HEK293 (cell line): ENCODE measurements around the gene TARS3.

Source experiments
- GLIS2 ChIP-seq: fragments of 450-650 bp; formaldehyde crosslinking; IDR thresholded peaks from 2 replicates; pipeline ENCODE4 v1.5.1; 2016; ENCODE audit warnings: missing biosample characterization, missing genetic modification characterization
- KLF10 ChIP-seq: fragments of 450-650 bp; IDR thresholded peaks from 2 replicates; pipeline ENCODE4 v1.5.1; 2018; ENCODE audit warnings: missing biosample characterization, mild to moderate bottlenecking, missing genetic modification characterization
- WT1 ChIP-seq: fragments of 450-650 bp; formaldehyde crosslinking; IDR thresholded peaks from 2 replicates; pipeline ENCODE4 v1.5.1; 2016; ENCODE audit warnings: missing biosample characterization, missing genetic modification characterization
- ZFP41 ChIP-seq: fragments of 450-650 bp; formaldehyde crosslinking; IDR thresholded peaks from 2 replicates; pipeline ENCODE4 v1.5.1; 2016; ENCODE audit warnings: missing biosample characterization, missing genetic modification characterization, borderline replicate concordance
- ZNF133 ChIP-seq: fragments of 450-650 bp; formaldehyde crosslinking; IDR thresholded peaks from 2 replicates; pipeline ENCODE4 v1.5.1; 2016; ENCODE audit warnings: missing biosample characterization, missing genetic modification characterization
- ZNF16 ChIP-seq: fragments of 450-650 bp; formaldehyde crosslinking; IDR thresholded peaks from 2 replicates; pipeline ENCODE4 v1.5.1; 2016; ENCODE audit warnings: low read depth, missing biosample characterization, missing genetic modification characterization
- ZNF175 ChIP-seq: fragments of 450-650 bp; formaldehyde crosslinking; IDR thresholded peaks from 2 replicates; pipeline ENCODE4 v1.5.1; 2016; ENCODE audit warnings: missing biosample characterization, missing genetic modification characterization
- ZNF184 ChIP-seq: fragments of 450-650 bp; IDR thresholded peaks from 2 replicates; pipeline ENCODE4 v1.5.1; 2018; ENCODE audit warnings: missing biosample characterization, mild to moderate bottlenecking, missing genetic modification characterization
- ZNF19 ChIP-seq: fragments of 450-650 bp; formaldehyde crosslinking; IDR thresholded peaks from 2 replicates; pipeline ENCODE4; 2016; ENCODE audit warnings: missing biosample characterization, missing genetic modification characterization, low read depth
- ZNF248 ChIP-seq: fragments of 450-650 bp; formaldehyde crosslinking; IDR thresholded peaks from 2 replicates; pipeline ENCODE4 v1.5.1; 2017; ENCODE audit warnings: missing biosample characterization, missing genetic modification characterization
- ZNF266 ChIP-seq: fragments of 450-650 bp; formaldehyde crosslinking; IDR thresholded peaks from 2 replicates; pipeline ENCODE4 v1.5.1; 2016; ENCODE audit warnings: missing biosample characterization, missing genetic modification characterization, low read depth
- ZNF302 ChIP-seq: fragments of 450-650 bp; formaldehyde crosslinking; IDR thresholded peaks from 2 replicates; pipeline ENCODE4 v1.5.1; 2016; ENCODE audit warnings: missing biosample characterization, missing genetic modification characterization, low read depth
- ZNF416 ChIP-seq: fragments of 450-650 bp; formaldehyde crosslinking; IDR thresholded peaks from 2 replicates; pipeline ENCODE4 v1.5.1; 2016; ENCODE audit warnings: missing biosample characterization, missing genetic modification characterization
- ZNF549 ChIP-seq: fragments of 450-650 bp; IDR thresholded peaks from 2 replicates; pipeline ENCODE4 v1.5.1; 2018; ENCODE audit warnings: missing biosample characterization, missing genetic modification characterization, mild to moderate bottlenecking, inconsistent platforms, moderate library complexity
- ZNF555 ChIP-seq: fragments of 450-650 bp; formaldehyde crosslinking; conservative IDR thresholded peaks from 2 replicates; pipeline ENCODE4 v1.5.1; 2017; ENCODE audit warnings: missing biosample characterization, mild to moderate bottlenecking, missing genetic modification characterization, inconsistent platforms
- ZNF571 ChIP-seq: fragments of 450-650 bp; formaldehyde crosslinking; IDR thresholded peaks from 2 replicates; pipeline ENCODE4 v1.5.0; 2017; ENCODE audit warnings: missing biosample characterization, missing genetic modification characterization
- ZNF624 ChIP-seq: fragments of 450-650 bp; formaldehyde crosslinking; IDR thresholded peaks from 2 replicates; pipeline ENCODE4 v1.5.1; 2017; ENCODE audit warnings: missing biosample characterization, missing genetic modification characterization
- ZNF660 ChIP-seq: fragments of 450-650 bp; IDR thresholded peaks from 2 replicates; pipeline ENCODE4 v1.5.1; 2018; ENCODE audit warnings: missing biosample characterization, mild to moderate bottlenecking, missing genetic modification characterization
- ZNF701 ChIP-seq: fragments of 450-650 bp; formaldehyde crosslinking; IDR thresholded peaks from 2 replicates; pipeline ENCODE4 v1.5.1; 2016; ENCODE audit warnings: missing biosample characterization, missing genetic modification characterization
- ZNF777 ChIP-seq: fragments of 450-650 bp; formaldehyde crosslinking; IDR thresholded peaks from 2 replicates; pipeline ENCODE4 v1.5.1; 2017; ENCODE audit warnings: missing biosample characterization, missing genetic modification characterization, borderline replicate concordance
- ZNF785 ChIP-seq: fragments of 450-650 bp; formaldehyde crosslinking; IDR thresholded peaks from 2 replicates; pipeline ENCODE4 v1.5.1; 2016; ENCODE audit warnings: missing biosample characterization, missing genetic modification characterization
- ZNF792 ChIP-seq: fragments of 450-650 bp; formaldehyde crosslinking; IDR thresholded peaks from 2 replicates; pipeline ENCODE4 v1.5.1; 2016; ENCODE audit warnings: missing biosample characterization, missing genetic modification characterization
- ZNF830 ChIP-seq: fragments of 450-650 bp; IDR thresholded peaks from 2 replicates; pipeline ENCODE4 v1.5.0; 2018; ENCODE audit warnings: missing biosample characterization, missing genetic modification characterization, low read depth, mild to moderate bottlenecking, moderate library complexity
- ZSCAN23 ChIP-seq: fragments of 450-650 bp; formaldehyde crosslinking; IDR thresholded peaks from 2 replicates; pipeline ENCODE4 v1.5.1; 2016; ENCODE audit warnings: missing biosample characterization, missing genetic modification characterization
- TF ChIP-seq, protein P1 (sequence below): fragments of 450-650 bp; formaldehyde crosslinking; IDR thresholded peaks from 2 replicates; pipeline ENCODE4 v1.5.1; 2016; ENCODE audit warnings: missing biosample characterization, missing genetic modification characterization
- TF ChIP-seq, protein P2 (sequence below): fragments of 450-650 bp; formaldehyde crosslinking; IDR thresholded peaks from 2 replicates; pipeline ENCODE4 v1.5.1; 2016; ENCODE audit warnings: missing biosample characterization, missing genetic modification characterization, borderline replicate concordance
- TF ChIP-seq, protein P3 (sequence below): fragments of 450-650 bp; formaldehyde crosslinking; IDR thresholded peaks from 2 replicates; pipeline ENCODE4 v1.5.1; 2017; ENCODE audit warnings: missing biosample characterization, missing genetic modification characterization
- TF ChIP-seq, protein P4 (sequence below): IDR thresholded peaks from 2 replicates; pipeline ENCODE4 v1.6.1; 2011; ENCODE audit warnings: mild to moderate bottlenecking, low read depth, low read length, borderline replicate concordance
- TF ChIP-seq, protein P5 (sequence below): fragments of 450-650 bp; formaldehyde crosslinking; IDR thresholded peaks from 2 replicates; pipeline ENCODE4 v1.5.1; 2017; ENCODE audit warnings: missing biosample characterization, mild to moderate bottlenecking, missing genetic modification characterization, moderate library complexity

The TARS3 gene

DNA sequence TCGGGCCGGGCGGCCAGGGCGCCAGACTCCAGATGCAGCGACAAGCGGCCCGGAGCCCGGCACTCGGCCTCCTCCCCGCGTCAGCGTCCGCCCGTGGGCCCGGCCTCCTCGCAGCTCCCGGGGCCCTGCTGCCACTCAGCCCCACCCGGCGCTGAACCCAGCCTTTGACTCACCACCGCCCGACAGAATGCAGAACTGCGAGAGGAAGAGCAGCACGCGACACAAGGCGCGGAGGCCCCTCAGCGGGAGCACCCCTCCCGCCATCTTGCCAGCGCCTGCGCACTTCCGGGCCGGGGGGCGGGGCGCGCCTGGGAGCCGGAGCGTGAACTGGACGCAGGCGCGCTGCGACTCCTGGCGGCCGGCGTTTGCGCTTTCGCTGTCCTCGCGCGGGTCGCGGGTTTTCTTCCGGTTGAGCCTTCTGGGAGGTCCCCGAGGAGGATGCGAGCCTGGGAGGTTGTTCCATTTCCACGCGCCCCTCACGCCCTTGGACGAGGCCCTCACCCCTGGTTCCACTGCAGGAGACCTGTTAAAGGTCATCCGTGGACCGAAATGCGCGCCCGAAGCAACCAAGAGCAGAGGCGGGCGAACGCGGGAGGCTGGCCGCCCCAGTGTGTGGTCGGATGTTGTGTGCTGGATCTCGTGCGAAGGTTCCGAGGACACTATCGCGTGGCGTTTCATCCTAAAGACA lies 72.0 kb downstream of the TARS3 start, which contains the start of gene TM2D3 (continued):
- TF ChIP-seq ZNF16 (tag by site-specific recombination) (no peak), ZFP41 (no peak), ZNF555 (no peak), ZNF248 (tag by site-specific recombination) (no peak), ZNF416 (no peak), ZNF175 (tag by site-specific recombination) (no peak), ZNF777 (no peak), ZNF266 (tag by site-specific recombination) (no peak), ZNF624 (tag by site-specific recombination) (no peak), GLIS2 (tag by site-specific recombination) (peak; percentile 99), ZNF701 (no peak), ZNF184 (tag by site-specific recombination) (no peak; the same call in 1 of the 2 replicates), ZNF571 (tag by site-specific recombination) (no peak), ZNF133 (no peak), ZNF830 (tag by site-specific recombination) (no peak), ZNF785 (tag by site-specific recombination) (no peak), KLF10 (peak; percentile 94), WT1 (tag by site-specific recombination) (peak; percentile 36; the same call in 1 of the 2 replicates), ZNF549 (tag by site-specific recombination) (0 out of 2 replicates have a peak, but pooled peaks have one; percentile 32), ZNF302 (no peak), ZNF792 (tag by site-specific recombination) (no peak), ZSCAN23 (no peak), ZNF19 (tag by site-specific recombination) (no peak), ZNF660 (tag by site-specific recombination) (peak; percentile 91)
- TF ChIP-seq, protein P1, sequence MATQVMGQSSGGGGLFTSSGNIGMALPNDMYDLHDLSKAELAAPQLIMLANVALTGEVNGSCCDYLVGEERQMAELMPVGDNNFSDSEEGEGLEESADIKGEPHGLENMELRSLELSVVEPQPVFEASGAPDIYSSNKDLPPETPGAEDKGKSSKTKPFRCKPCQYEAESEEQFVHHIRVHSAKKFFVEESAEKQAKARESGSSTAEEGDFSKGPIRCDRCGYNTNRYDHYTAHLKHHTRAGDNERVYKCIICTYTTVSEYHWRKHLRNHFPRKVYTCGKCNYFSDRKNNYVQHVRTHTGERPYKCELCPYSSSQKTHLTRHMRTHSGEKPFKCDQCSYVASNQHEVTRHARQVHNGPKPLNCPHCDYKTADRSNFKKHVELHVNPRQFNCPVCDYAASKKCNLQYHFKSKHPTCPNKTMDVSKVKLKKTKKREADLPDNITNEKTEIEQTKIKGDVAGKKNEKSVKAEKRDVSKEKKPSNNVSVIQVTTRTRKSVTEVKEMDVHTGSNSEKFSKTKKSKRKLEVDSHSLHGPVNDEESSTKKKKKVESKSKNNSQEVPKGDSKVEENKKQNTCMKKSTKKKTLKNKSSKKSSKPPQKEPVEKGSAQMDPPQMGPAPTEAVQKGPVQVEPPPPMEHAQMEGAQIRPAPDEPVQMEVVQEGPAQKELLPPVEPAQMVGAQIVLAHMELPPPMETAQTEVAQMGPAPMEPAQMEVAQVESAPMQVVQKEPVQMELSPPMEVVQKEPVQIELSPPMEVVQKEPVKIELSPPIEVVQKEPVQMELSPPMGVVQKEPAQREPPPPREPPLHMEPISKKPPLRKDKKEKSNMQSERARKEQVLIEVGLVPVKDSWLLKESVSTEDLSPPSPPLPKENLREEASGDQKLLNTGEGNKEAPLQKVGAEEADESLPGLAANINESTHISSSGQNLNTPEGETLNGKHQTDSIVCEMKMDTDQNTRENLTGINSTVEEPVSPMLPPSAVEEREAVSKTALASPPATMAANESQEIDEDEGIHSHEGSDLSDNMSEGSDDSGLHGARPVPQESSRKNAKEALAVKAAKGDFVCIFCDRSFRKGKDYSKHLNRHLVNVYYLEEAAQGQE (tag by site-specific recombination), result no peak
- TF ChIP-seq, protein P2, sequence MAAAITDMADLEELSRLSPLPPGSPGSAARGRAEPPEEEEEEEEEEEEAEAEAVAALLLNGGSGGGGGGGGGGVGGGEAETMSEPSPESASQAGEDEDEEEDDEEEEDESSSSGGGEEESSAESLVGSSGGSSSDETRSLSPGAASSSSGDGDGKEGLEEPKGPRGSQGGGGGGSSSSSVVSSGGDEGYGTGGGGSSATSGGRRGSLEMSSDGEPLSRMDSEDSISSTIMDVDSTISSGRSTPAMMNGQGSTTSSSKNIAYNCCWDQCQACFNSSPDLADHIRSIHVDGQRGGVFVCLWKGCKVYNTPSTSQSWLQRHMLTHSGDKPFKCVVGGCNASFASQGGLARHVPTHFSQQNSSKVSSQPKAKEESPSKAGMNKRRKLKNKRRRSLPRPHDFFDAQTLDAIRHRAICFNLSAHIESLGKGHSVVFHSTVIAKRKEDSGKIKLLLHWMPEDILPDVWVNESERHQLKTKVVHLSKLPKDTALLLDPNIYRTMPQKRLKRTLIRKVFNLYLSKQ (tag by site-specific recombination), result no peak
- TF ChIP-seq, protein P3, sequence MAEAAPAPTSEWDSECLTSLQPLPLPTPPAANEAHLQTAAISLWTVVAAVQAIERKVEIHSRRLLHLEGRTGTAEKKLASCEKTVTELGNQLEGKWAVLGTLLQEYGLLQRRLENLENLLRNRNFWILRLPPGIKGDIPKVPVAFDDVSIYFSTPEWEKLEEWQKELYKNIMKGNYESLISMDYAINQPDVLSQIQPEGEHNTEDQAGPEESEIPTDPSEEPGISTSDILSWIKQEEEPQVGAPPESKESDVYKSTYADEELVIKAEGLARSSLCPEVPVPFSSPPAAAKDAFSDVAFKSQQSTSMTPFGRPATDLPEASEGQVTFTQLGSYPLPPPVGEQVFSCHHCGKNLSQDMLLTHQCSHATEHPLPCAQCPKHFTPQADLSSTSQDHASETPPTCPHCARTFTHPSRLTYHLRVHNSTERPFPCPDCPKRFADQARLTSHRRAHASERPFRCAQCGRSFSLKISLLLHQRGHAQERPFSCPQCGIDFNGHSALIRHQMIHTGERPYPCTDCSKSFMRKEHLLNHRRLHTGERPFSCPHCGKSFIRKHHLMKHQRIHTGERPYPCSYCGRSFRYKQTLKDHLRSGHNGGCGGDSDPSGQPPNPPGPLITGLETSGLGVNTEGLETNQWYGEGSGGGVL (tag by site-specific recombination), result no peak
- TF ChIP-seq, protein P4, sequence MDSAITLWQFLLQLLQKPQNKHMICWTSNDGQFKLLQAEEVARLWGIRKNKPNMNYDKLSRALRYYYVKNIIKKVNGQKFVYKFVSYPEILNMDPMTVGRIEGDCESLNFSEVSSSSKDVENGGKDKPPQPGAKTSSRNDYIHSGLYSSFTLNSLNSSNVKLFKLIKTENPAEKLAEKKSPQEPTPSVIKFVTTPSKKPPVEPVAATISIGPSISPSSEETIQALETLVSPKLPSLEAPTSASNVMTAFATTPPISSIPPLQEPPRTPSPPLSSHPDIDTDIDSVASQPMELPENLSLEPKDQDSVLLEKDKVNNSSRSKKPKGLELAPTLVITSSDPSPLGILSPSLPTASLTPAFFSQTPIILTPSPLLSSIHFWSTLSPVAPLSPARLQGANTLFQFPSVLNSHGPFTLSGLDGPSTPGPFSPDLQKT, result peak; percentile 90; the same call in 1 of the 2 replicates
- TF ChIP-seq, protein P5, sequence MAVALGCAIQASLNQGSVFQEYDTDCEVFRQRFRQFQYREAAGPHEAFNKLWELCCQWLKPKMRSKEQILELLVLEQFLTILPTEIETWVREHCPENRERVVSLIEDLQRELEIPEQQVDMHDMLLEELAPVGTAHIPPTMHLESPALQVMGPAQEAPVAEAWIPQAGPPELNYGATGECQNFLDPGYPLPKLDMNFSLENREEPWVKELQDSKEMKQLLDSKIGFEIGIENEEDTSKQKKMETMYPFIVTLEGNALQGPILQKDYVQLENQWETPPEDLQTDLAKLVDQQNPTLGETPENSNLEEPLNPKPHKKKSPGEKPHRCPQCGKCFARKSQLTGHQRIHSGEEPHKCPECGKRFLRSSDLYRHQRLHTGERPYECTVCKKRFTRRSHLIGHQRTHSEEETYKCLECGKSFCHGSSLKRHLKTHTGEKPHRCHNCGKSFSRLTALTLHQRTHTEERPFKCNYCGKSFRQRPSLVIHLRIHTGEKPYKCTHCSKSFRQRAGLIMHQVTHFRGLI (tag by site-specific recombination), result no peak; the same call in 1 of the 2 replicates
